GM21367 (cell line): ENCODE data around the gene MUC22.
"Not testable (repeated sequence)": the region's sequence is repeated elsewhere in the genome, so short reads cannot be mapped to it uniquely, and the experiment has no call there.

Experiments
- ATAC-seq: cut with Tn5 transposase; IDR thresholded peaks from one replicate; pipeline ENCODE4 v1.9.1; 2021; ENCODE audit not compliant: unreplicated experiment

MUC22 gene

DNA sequence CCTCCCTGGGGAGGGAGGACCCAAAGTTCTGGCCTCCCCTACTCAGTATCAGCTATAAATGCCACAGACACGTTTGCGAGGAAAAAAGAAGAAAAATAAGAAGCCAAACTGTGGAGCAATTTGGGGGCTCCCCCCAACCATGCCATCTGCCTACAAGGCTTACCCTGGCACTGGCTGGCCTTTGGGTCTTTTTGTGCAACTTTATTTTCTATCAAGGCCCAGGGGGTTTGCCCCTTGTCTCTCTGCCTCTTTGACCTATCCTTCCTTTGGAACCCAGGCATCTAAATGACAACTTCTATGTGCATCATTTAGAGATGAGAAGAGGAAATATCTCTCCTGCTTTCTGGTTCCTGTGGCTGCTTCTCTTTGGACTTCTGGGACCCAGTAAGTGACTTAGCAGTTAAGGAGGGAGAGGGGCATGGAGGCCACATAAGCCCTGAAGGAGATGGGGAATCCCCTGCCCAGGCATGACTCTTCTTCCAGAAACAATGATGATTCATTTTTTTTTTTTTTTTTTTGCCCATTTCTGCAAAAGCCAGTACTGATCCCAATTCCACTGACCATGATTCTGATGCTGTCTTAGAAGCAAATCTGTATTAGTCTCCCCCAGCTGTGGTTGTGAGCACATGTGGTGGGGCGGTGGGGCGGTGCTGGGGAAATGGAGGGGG is at the start of gene MUC22:
MUC22 (plus strand) TSS at position 82 of the 668 bp plus-strand sequence; CDS start at position 315, 233 bp downstream.
- ATAC-seq, result no peak

GRCh38 chr6:30960907-30961673 is 49.2 kb upstream of the MUC22 start:
- ATAC-seq, result no peak

DNA sequence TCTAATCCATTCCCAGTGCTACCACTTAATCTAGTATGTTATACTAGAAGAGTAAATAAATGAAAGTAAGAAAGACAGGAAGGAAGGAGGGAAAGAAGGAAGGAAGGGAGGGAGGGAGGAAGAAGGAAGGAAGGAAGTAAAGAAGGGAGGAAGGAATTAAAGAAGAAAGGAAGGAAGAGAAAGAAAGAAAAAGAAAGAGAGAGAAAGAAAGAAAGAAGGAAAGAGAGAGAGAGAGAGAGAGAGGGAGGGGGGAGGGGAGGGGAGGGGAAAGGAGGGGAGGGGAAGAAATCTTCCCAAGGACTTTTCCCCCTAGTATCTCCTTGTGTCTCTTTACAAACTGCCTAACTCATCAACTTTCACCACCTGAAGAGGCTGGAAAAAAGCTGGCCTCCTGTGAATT is 47.6 kb upstream of the MUC22 start:
- ATAC-seq, result no peak

DNA sequence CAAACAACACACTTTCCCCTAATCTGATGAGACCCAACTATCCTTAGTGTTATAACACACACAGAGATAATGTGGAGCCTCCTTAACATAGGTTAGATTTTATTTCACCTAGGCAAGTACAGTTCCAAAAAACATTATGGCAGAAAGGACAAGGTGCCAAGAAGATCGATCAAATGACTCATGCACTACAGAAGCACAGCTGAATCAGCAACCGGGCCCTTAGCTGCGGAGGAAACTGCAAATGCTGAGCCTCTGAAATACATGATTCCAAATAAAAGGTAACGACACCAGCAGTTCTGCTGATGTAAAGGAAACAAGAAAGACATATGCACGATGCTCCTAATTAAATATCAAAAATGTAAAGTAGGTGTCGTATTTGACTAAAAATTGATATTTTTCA is 46.6 kb upstream of the MUC22 start:
- ATAC-seq, result no peak

GRCh38 chr6:30964075-30964474 is 46.2 kb upstream of the MUC22 start:
- no peak for ATAC-seq

DNA sequence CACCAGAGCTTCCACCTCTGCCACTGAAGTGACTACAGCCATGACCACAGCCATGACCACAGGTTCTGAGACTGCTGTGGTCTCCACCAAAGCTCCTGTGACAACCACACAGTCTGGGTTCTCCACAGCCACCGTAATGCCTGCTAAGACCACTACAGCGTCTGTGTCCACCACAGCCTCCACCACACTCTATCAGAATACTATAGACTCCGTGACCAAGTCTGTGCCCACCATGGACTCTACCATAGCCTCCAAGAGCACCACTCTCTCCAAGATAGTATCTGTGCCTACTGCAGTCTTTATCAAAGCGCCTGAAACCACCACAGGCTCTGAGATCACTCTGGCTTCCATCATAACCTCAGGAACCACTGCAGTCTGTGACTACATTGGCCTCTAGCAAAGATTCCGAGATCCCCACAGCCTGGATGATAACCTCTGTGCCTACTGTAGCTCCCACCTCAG is 45.1 kb upstream of the MUC22 start:
- ATAC-seq, result no peak

- no peak for ATAC-seq
Observed at GRCh38 chr6:30966154-30966553, 44.1 kb upstream of the MUC22 start.

- not testable (repeated sequence) for ATAC-seq
Observed at GRCh38 chr6:30969171-30969570, 41.1 kb upstream of the MUC22 start.

DNA sequence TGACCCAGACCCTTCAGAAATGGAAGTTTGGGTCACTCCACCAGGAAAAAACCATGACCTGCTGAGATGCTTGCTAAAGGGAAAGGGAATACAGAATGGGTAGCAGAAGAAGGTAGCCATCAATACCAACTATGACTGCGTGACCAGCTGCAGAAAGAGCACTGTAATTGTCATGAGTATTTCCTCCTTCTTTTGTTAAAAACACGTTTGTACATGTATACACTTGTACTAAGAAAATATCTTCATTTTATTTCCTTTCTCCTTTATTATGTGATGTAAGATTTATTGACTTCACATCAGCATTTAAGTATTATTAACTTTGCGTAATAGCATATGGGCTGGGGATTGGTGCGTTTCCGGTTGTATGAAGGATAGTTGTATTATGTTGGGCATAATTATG is 39.3 kb upstream of the MUC22 start:
- no peak for ATAC-seq

- no peak for ATAC-seq
Observed at GRCh38 chr6:30972816-30973215, 37.5 kb upstream of the MUC22 start.

GRCh38 chr6:30974490-30975252 is 35.6 kb upstream of the MUC22 start:
- no peak for ATAC-seq

GRCh38 chr6:30979141-30979540 is 31.1 kb upstream of the MUC22 start:
- ATAC-seq, result no peak

DNA sequence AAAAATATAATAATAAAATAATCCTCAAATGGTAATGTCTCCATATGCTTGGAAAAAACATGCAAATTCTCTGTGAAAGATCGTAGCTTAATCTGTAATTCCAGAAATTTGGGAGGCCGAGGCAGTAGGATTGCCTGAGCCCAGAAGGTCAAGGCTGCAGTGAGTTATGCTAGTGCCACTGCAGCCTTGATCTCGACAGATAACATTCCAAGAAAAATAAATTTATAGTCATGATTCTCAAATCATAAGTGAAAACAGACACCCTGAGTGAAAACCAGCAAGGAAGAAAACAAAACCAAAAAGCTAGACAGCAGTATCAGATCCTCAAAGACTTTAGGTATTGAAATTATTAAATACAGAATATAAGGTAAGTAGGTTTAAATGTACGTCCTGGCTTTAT is 30.6 kb upstream of the MUC22 start:
- no peak for ATAC-seq

- ATAC-seq, result no peak
Observed at GRCh38 chr6:30981942-30982772, 28.1 kb upstream of the MUC22 start.

GRCh38 chr6:30983439-30983838 is 26.8 kb upstream of the MUC22 start, which contains the start of gene MUC21:
MUC21 (plus strand) TSS chr6:30983718; CDS start chr6:30983959, 241 bp downstream.
- no peak for ATAC-seq

DNA sequence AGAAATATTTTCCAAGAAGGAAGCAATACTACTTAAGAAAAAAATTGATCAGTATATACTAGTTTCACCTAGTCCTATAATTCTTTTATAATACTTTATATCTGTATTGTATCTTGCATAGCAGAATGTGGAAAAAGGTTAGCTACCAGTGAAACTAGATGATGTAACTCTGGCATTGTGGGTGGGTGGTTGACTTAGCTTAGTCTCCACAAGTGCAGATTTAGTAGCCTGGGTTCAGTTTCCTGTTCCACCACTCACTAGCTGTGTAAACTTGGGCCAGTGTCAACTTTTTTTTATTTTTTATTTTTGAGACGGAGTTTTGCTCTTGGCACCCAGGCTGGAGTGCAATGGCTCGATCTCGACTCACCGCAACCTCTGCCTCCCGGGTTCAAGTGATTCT is 24.8 kb upstream of the MUC22 start:
- ATAC-seq, result no peak

GRCh38 chr6:30987304-30987703 is 23.0 kb upstream of the MUC22 start:
- ATAC-seq, result no peak

- no peak for ATAC-seq
Observed at GRCh38 chr6:30988209-30988825, 22.0 kb upstream of the MUC22 start.

- no peak for ATAC-seq
Observed at GRCh38 chr6:30990422-30991086, 19.7 kb upstream of the MUC22 start.

DNA sequence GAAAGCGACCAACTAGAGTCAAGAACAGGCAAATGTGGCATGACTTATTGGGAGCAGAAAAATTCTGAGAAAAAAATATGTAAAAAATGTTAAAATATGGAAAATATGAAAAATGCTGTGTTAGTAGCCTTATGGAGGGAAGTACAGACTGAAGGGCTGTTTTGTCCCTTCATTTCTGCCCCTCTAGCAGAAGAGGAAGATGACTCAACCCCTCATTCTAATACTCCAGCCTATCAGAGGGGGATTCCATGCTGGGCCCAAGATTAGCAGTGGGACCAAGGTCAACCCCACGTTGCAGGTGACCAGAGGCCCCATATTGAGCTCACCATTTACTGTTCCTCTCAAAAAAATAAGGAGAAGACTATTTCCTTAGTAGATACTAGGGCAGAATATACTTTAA is 18.4 kb upstream of the MUC22 start:
- ATAC-seq, result no peak
